GM21381 (cell line): ENCODE results near the gene CCL2.

ENCODE experiments used
- ATAC-seq: cut with Tn5 transposase; IDR thresholded peaks from one replicate; pipeline ENCODE4 v1.9.1; 2021; ENCODE audit warnings: mild to moderate bottlenecking, moderate library complexity; ENCODE audit not compliant: unreplicated experiment

CCL2 gene

GRCh38 chr17:34237458-34237857 is 17.6 kb upstream of the CCL2 start:
- ATAC-seq, result no peak

- ATAC-seq, result no peak
These were observed 14.0 kb upstream of the CCL2 start for GRCh38 chr17:34241062-34241461.

- no peak for ATAC-seq
These were observed 12.3 kb upstream of the CCL2 start for GRCh38 chr17:34242587-34243363.

GRCh38 chr17:34243364-34244320 is 11.4 kb upstream of the CCL2 start:
- ATAC-seq, result no peak

- no peak for ATAC-seq
These were observed 9.7 kb upstream of the CCL2 start for GRCh38 chr17:34245351-34245905.

- ATAC-seq, result no peak
These were observed 8.6 kb upstream of the CCL2 start for GRCh38 chr17:34246446-34246845.

GRCh38 chr17:34246881-34247280 is 8.2 kb upstream of the CCL2 start:
- no peak for ATAC-seq

GRCh38 chr17:34248511-34249024 is 6.5 kb upstream of the CCL2 start:
- ATAC-seq, result no peak

GRCh38 chr17:34249061-34249460 is 6.0 kb upstream of the CCL2 start:
- ATAC-seq, result no peak

- no peak for ATAC-seq
These were observed 5.6 kb upstream of the CCL2 start for GRCh38 chr17:34249478-34249877.

GRCh38 chr17:34251186-34251585 is 3.9 kb upstream of the CCL2 start:
- ATAC-seq, result no peak

GRCh38 chr17:34252095-34252443 is 3.0 kb upstream of the CCL2 start:
- ATAC-seq, result no peak

- no peak for ATAC-seq
These were observed 2.5 kb upstream of the CCL2 start for GRCh38 chr17:34252444-34253138.

GRCh38 chr17:34253139-34253525 is 2.0 kb upstream of the CCL2 start:
- ATAC-seq, result no peak

GRCh38 chr17:34254146-34254545 is 939 bp upstream of the CCL2 start:
- no peak for ATAC-seq

GRCh38 chr17:34255381-34255732 is 272 bp downstream of the CCL2 start:
- ATAC-seq, result no peak

- no peak for ATAC-seq
These were observed 756 bp downstream of the CCL2 start for GRCh38 chr17:34255841-34256240.

- ATAC-seq, result no peak
These were observed 2.4 kb downstream of the CCL2 start for GRCh38 chr17:34257299-34257985.

GRCh38 chr17:34257986-34258326 is 2.9 kb downstream of the CCL2 start:
- no peak for ATAC-seq

- no peak for ATAC-seq
These were observed 4.1 kb downstream of the CCL2 start for GRCh38 chr17:34259146-34259545.

GRCh38 chr17:34260861-34261260 is 5.8 kb downstream of the CCL2 start:
- no peak for ATAC-seq
